ENCODE measurements around the gene ASB10. TPM values are rescaled to one million over a fixed set of nuclear protein-coding genes. Genes with fewer than 3 reads are reported as not detected.
A peak's percentile ranks its signal among the peaks of the same experiment; 100 is the strongest.

ASB10 gene
- total and polyA plus RNA-seq, 2 of the 13 experiments (the other 11 are each of a cell fraction or from before 2014, with no cell fraction given), result not detected

GRCh38 chr7:151232091-151232916 is 45.3 kb upstream of the ASB10 start, which contains the start of gene CHPF2 (continued):
- no peak for TF ChIP-seq MIER2 (CRISPR knock-in tag; IDR thresholded peaks at IDR 0.05)
- TF ChIP-seq ZNF138 (CRISPR knock-in tag; IDR thresholded peaks at IDR 0.05; ENCODE audit: low read depth), result 0 out of 2 replicates have a peak, but pooled peaks have one; percentile 70
- TF ChIP-seq ZBTB37 (CRISPR knock-in tag; IDR thresholded peaks at IDR 0.05), result no peak
- no peak for TF ChIP-seq ZFP36L2 (CRISPR knock-in tag; IDR thresholded peaks at IDR 0.05)
- no peak for TF ChIP-seq NBN (conservative IDR thresholded peaks at IDR 0.05)
- peak; percentile 46; the same call in 1 of the 2 replicates for TF ChIP-seq THRA (CRISPR knock-in tag; IDR thresholded peaks at IDR 0.05; ENCODE audit: borderline replicate concordance)
- no peak for TF ChIP-seq FOXP1 (IDR thresholded peaks at IDR 0.05)
- TF ChIP-seq FOXP1 (CRISPR knock-in tag; IDR thresholded peaks at IDR 0.05), result no peak
- TF ChIP-seq ZNF225 (CRISPR knock-in tag; IDR thresholded peaks at IDR 0.05), result no peak
- TF ChIP-seq ZIK1 (CRISPR knock-in tag; IDR thresholded peaks at IDR 0.05; ENCODE audit: borderline replicate concordance, low read depth), result no peak
- TF ChIP-seq ZMYM4 (CRISPR knock-in tag; IDR thresholded peaks at IDR 0.05), result peak; percentile 43; the same call in 1 of the 2 replicates
- no peak for TF ChIP-seq ZNF362 (CRISPR knock-in tag; IDR thresholded peaks at IDR 0.05; ENCODE audit: borderline replicate concordance)
- TF ChIP-seq ZUFSP (CRISPR knock-in tag; IDR thresholded peaks at IDR 0.05; ENCODE audit: borderline replicate concordance), result no peak
- no peak for TF ChIP-seq ZNF253 (CRISPR knock-in tag; IDR thresholded peaks at IDR 0.05; ENCODE audit: borderline replicate concordance)
- no peak for TF ChIP-seq CERS6 (CRISPR knock-in tag; IDR thresholded peaks at IDR 0.05)
- 0 out of 2 replicates have a peak, but pooled peaks have one; percentile 25 for TF ChIP-seq FOXO1 (CRISPR knock-in tag; IDR thresholded peaks at IDR 0.05)
- peak; percentile 78 for TF ChIP-seq ELF3 (CRISPR knock-in tag; IDR thresholded peaks at IDR 0.05)
- no peak; the same call in 1 of the 2 replicates for TF ChIP-seq ZNF619 (CRISPR knock-in tag; IDR thresholded peaks at IDR 0.05)
- 0 out of 2 replicates have a peak, but pooled peaks have one; percentile 16 for TF ChIP-seq GATAD2A (CRISPR knock-in tag; IDR thresholded peaks at IDR 0.05)
- TF ChIP-seq GFI1 (CRISPR knock-in tag; IDR thresholded peaks at IDR 0.05; ENCODE audit: borderline replicate concordance), result no peak; the same call in 1 of the 2 replicates
- TF ChIP-seq ISX (CRISPR knock-in tag; conservative IDR thresholded peaks at IDR 0.05), result no peak
- peak; percentile 62 for TF ChIP-seq HNRNPK (IDR thresholded peaks at IDR 0.05; ENCODE audit: low read depth, low read length, poor library complexity, severe bottlenecking)
- TF ChIP-seq GABPB1 (CRISPR knock-in tag; IDR thresholded peaks at IDR 0.05), result peak; percentile 98
- 0 out of 2 replicates have a peak, but pooled peaks have one; percentile 38 for TF ChIP-seq HOXA9 (CRISPR knock-in tag; IDR thresholded peaks at IDR 0.05; ENCODE audit: borderline replicate concordance)
